Lower lobe of right lung (tissue), 2 donors: ENCODE measurements around the gene ALOXE3. TPM values are rescaled to one million over a fixed set of nuclear protein-coding genes. Genes with fewer than 3 reads are reported as not detected.

Experiments used
- ATAC-seq, 2 donors: fragments of 200-7000 bp; cut with Tn5 transposase; one replicate each; pipeline ENCODE4 v1.9.1; 2020 to 2022; ENCODE audit warnings: mild to moderate bottlenecking in 2 of 2, moderate library complexity in 2 of 2
- DNase-seq: peaks from one replicate; pipeline ENCODE4 v3.0.0-alpha.2; 2020
- H3K27ac ChIP-seq: fragments of 200-600 bp; one replicate; pipeline ENCODE4 v1.8.0; 2022
- H3K27me3 ChIP-seq: fragments of 200-600 bp; one replicate; pipeline ENCODE4 v1.8.0; 2022; ENCODE audit warnings: low read depth
- H3K36me3 ChIP-seq: fragments of 200-600 bp; one replicate; pipeline ENCODE4 v1.8.0; 2022; ENCODE audit warnings: mild to moderate bottlenecking
- H3K4me1 ChIP-seq: fragments of 200-600 bp; one replicate; pipeline ENCODE4 v1.8.0; 2022
- H3K4me3 ChIP-seq: fragments of 200-600 bp; one replicate; pipeline ENCODE4 v1.8.0; 2022; ENCODE audit warnings: mild to moderate bottlenecking
- H3K9me3 ChIP-seq: fragments of 200-600 bp; one replicate; pipeline ENCODE4 v1.8.0; 2022
- CTCF ChIP-seq: fragments of 200-600 bp; IDR thresholded peaks from one replicate; pipeline ENCODE4 v1.8.0; 2022; ENCODE audit warnings: antibody characterized with exemption, mild to moderate bottlenecking
- intact Hi-C: fragments of 100-400 bp; cut with DNase I; formaldehyde crosslinking; loops from one replicate; pipeline ENCODE4 v1.11.0; 2022
- total RNA-seq: library from RNA; stranded (reverse); fragmentation: NEBNext Ultra II Directional; extraction: Animal tissue kit (Norgen Biotek cat#: 25700); gene quantifications from one replicate; pipeline ENCODE4 v1.2.1, GENCODE V29; 2021
- donor health status: DM: no; HTN: yes; CAD: no; lungs with severe emphysema.

ALOXE3 gene
- total RNA-seq, 1 donor from 2014 or later: not detected

- intact Hi-C loops: no loop called here
- DNase-seq: peak; percentile 16
- no peak overlapping the region for H3K27ac ChIP-seq
- no peaks in the 10 kb centered on the region for H3K9me3 ChIP-seq
- H3K27me3 ChIP-seq: peaks cover 46% of the 10 kb centered on the region
- ATAC-seq: no peak
- no peak for TF ChIP-seq CTCF
- H3K36me3 ChIP-seq: no peaks in the 10 kb centered on the region
- peak overlapping the region; percentile 22 for H3K4me3 ChIP-seq
- peaks cover 25% of the 10 kb centered on the region for H3K4me1 ChIP-seq
Measured at GRCh38 chr17:8059131-8059530, 59.2 kb downstream of the ALOXE3 start.

GRCh38 chr17:8057691-8058114 lies 60.6 kb downstream of the ALOXE3 start:
- peak; percentile 74 for TF ChIP-seq CTCF
- no peaks in the 10 kb centered on the region for H3K36me3 ChIP-seq
- H3K27me3 ChIP-seq: peaks cover 37% of the 10 kb centered on the region
- intact Hi-C loops: no loop called here
- peak; percentile 47 for DNase-seq
- peak overlapping the region; percentile 22 for H3K4me3 ChIP-seq
- peak; percentile 76 to 81 for ATAC-seq
- H3K4me1 ChIP-seq: peaks cover 25% of the 10 kb centered on the region
- H3K9me3 ChIP-seq: no peaks in the 10 kb centered on the region
- peak overlapping the region; percentile 74 for H3K27ac ChIP-seq

GRCh38 chr17:8056976-8057625 lies 61.2 kb downstream of the ALOXE3 start:
- no peaks in the 10 kb centered on the region for H3K36me3 ChIP-seq
- TF ChIP-seq CTCF: no peak
- intact Hi-C loops: no loop called here
- H3K9me3 ChIP-seq: no peaks in the 10 kb centered on the region
- peak; percentile 40 to 42 for ATAC-seq
- peak overlapping the region; percentile 22 for H3K4me3 ChIP-seq
- H3K27me3 ChIP-seq: peaks cover 31% of the 10 kb centered on the region
- peaks cover 25% of the 10 kb centered on the region for H3K4me1 ChIP-seq
- peak overlapping the region; percentile 74 for H3K27ac ChIP-seq
- peak; percentile 48 for DNase-seq

- Histone ChIP-seq H3K36me3 (no peaks in the 10 kb centered on the region), H3K9me3 (no peaks in the 10 kb centered on the region), H3K4me3 (peak overlapping the region; percentile 22), H3K27me3 (peaks cover 24% of the 10 kb centered on the region), H3K4me1 (peaks cover 25% of the 10 kb centered on the region), H3K27ac (peak overlapping the region; percentile 74)
- no peak for TF ChIP-seq CTCF
- DNase-seq: peak; percentile 81
- intact Hi-C loops: no loop called here
- ATAC-seq: peak; percentile 74 to 87
Measured at GRCh38 chr17:8056232-8056975, 61.9 kb downstream of the ALOXE3 start.

DNA sequence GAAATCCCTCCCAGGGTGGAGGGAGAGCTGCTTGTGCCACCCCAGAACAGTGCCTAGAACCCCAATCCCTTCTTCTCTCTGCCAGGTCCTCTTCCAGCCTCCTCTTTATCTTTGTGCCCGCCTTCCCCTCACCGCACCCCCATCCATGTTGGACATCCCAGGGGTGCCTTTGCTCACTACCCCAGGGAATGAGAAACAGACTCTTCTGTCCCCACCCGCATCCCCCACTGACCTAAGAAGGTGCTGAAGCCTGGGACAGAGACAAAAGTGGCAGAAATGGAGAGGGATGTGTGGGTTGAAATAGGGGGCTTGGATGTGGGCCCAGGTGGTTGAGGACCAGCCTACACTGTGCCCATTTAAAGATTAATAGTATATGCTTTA lies 62.5 kb downstream of the ALOXE3 start:
- Histone ChIP-seq H3K9me3 (no peaks in the 10 kb centered on the region), H3K4me3 (no peak overlapping the region), H3K36me3 (no peaks in the 10 kb centered on the region), H3K27me3 (peaks cover 18% of the 10 kb centered on the region), H3K27ac (peak overlapping the region; percentile 74), H3K4me1 (peaks cover 25% of the 10 kb centered on the region)
- ATAC-seq (no peak), DNase-seq (peak; percentile 45)
- no peak for TF ChIP-seq CTCF
- intact Hi-C loops: no loop called here
